Neural cell (in vitro differentiated cells): ENCODE results near the gene TULP4. TPM values are rescaled to one million over a fixed set of nuclear protein-coding genes. Genes with fewer than 3 reads are reported as not detected.
"Not testable (repeated sequence)": the region's sequence is repeated elsewhere in the genome, so short reads cannot be mapped to it uniquely, and the experiment has no call there.

Experiments used
- H2AFZ ChIP-seq: fragments of 200-600, 300-800 bp; sonication (generic), shearing (Covaris generic); 2 replicates; pipeline ENCODE4 v1.6.0; 2014; ENCODE audit warnings: low read depth, mild to moderate bottlenecking, antibody characterized with exemption, low read length, moderate library complexity
- H3F3A ChIP-seq: fragments of 200-600 bp; shearing (Covaris generic); 2 replicates; pipeline ENCODE4 v1.6.1; 2016; ENCODE audit warnings: mild to moderate bottlenecking, moderate library complexity, mixed read lengths, antibody characterized with exemption, low read length; ENCODE audit not compliant: insufficient read depth, poor library complexity, severe bottlenecking
- H3K27ac ChIP-seq: fragments of 200-600, 300-800 bp; sonication (generic), shearing (Covaris generic); 2 replicates; pipeline ENCODE4 v1.5.1; 2014; ENCODE audit warnings: mild to moderate bottlenecking, low read length, moderate library complexity
- H3K27me3 ChIP-seq: fragments of 300-800, 200-600 bp; sonication (generic), shearing (Covaris generic); 2 replicates; pipeline ENCODE4 v1.6.0; 2014; ENCODE audit warnings: mild to moderate bottlenecking, low read depth, low read length, moderate library complexity; ENCODE audit not compliant: insufficient read depth
- H3K36me3 ChIP-seq: fragments of 300-800, 200-600 bp; sonication (generic), shearing (Covaris generic); 2 replicates; pipeline ENCODE4 v1.5.1; 2014; ENCODE audit warnings: mild to moderate bottlenecking, antibody characterized with exemption, low read length, moderate library complexity; ENCODE audit not compliant: insufficient read depth
- H3K4me2 ChIP-seq: fragments of 300-800, 200-600 bp; sonication (generic), shearing (Covaris generic); 2 replicates; pipeline ENCODE4 v1.6.0; 2014; ENCODE audit warnings: mild to moderate bottlenecking, low read length
- H3K4me3 ChIP-seq: fragments of 300-800, 200-600 bp; sonication (generic), shearing (Covaris generic); 2 replicates; pipeline ENCODE4 v1.5.1; 2014; ENCODE audit warnings: mild to moderate bottlenecking, low read length, moderate library complexity
- H3K79me2 ChIP-seq: fragments of 200-600 bp; shearing (Covaris generic); replicated peaks from 2 replicates; pipeline ENCODE4 v1.6.0; 2014; ENCODE audit warnings: mild to moderate bottlenecking, low read length, moderate library complexity; ENCODE audit not compliant: insufficient read depth
- H3K9ac ChIP-seq: fragments of 300-800, 200-600 bp; sonication (generic), shearing (Covaris generic); 2 replicates; pipeline ENCODE4 v1.6.1; 2016; ENCODE audit warnings: mild to moderate bottlenecking, low read length, mixed read lengths
- H3K9me2 ChIP-seq: fragments of 200-600 bp; shearing (Covaris generic); 2 replicates; pipeline ENCODE4 v1.6.1; 2016; ENCODE audit warnings: mild to moderate bottlenecking, low read length, mixed read lengths; ENCODE audit not compliant: insufficient read depth
- H3K9me3 ChIP-seq: fragments of 200-600, 300-800 bp; sonication (generic), shearing (Covaris generic); 2 replicates; pipeline ENCODE4 v1.6.1; 2016; ENCODE audit warnings: mild to moderate bottlenecking, mixed run types, low read length, moderate library complexity, mixed read lengths
- H4K20me1 ChIP-seq: fragments of 200-600 bp; shearing (Covaris generic); 2 replicates; pipeline ENCODE4 v1.6.1; 2016; ENCODE audit warnings: mild to moderate bottlenecking, mixed run types; ENCODE audit not compliant: insufficient read depth
- CTCF ChIP-seq: fragments of 450-650 bp; IDR thresholded peaks from 2 replicates; pipeline ENCODE4 v1.5.1; 2014; ENCODE audit warnings: antibody characterized with exemption, mild to moderate bottlenecking, moderate library complexity; ENCODE audit not compliant: poor library complexity, severe bottlenecking
- EP300 ChIP-seq: fragments of 450-650 bp; conservative IDR thresholded peaks from 2 replicates; pipeline ENCODE4 v1.6.1; 2014; ENCODE audit warnings: antibody characterized with exemption, mild to moderate bottlenecking, moderate library complexity; ENCODE audit not compliant: poor library complexity, severe bottlenecking
- EZH2 ChIP-seq: fragments of 200-600, 300-800 bp; shearing (Covaris generic), sonication (generic); IDR thresholded peaks from 2 replicates; pipeline ENCODE4 v1.6.1; 2014; ENCODE audit warnings: antibody characterized with exemption, low read length, borderline replicate concordance, mild to moderate bottlenecking; ENCODE audit not compliant: insufficient read depth, poor library complexity, severe bottlenecking
- MXI1 ChIP-seq: fragments of 450-650 bp; conservative IDR thresholded peaks from 2 replicates; pipeline ENCODE4 v1.6.1; 2014; ENCODE audit warnings: antibody characterized with exemption, mild to moderate bottlenecking; ENCODE audit not compliant: poor library complexity, severe bottlenecking
- POLR2AphosphoS5 ChIP-seq: IDR thresholded peaks from 2 replicates; pipeline ENCODE4 v1.6.1; 2012
- RAD21 ChIP-seq: fragments of 450-650 bp; conservative IDR thresholded peaks from 2 replicates; pipeline ENCODE4 v1.6.1; 2014; ENCODE audit warnings: antibody characterized with exemption, mild to moderate bottlenecking, moderate library complexity
- SMC3 ChIP-seq: fragments of 450-650 bp; conservative IDR thresholded peaks from 2 replicates; pipeline ENCODE4 v1.6.1; 2014; ENCODE audit warnings: antibody characterized with exemption, mild to moderate bottlenecking, moderate library complexity; ENCODE audit not compliant: poor library complexity
- TAF1 ChIP-seq: IDR thresholded peaks from 2 replicates; pipeline ENCODE4 v1.6.1; 2012; ENCODE audit warnings: low read depth
- polyA plus RNA-seq: library from polyadenylated mRNA; depleted of rRNA; stranded (reverse); fragments of >200 nt; gene quantifications from 2 replicates; pipeline ENCODE4 v1.2.3, GENCODE V29; 2014
- TF ChIP-seq, protein P1 (sequence below): IDR thresholded peaks from 2 replicates; pipeline ENCODE4 v1.6.1; 2012; ENCODE audit warnings: borderline replicate concordance

Gene TULP4
- polyA plus RNA-seq, 1 donor from 2014 or later = 30.6 TPM

- no peaks in the 10 kb centered on the region for H3K9me2 ChIP-seq
- H3K27ac ChIP-seq = no peak overlapping the region
- H4K20me1 ChIP-seq = no peaks in the 10 kb centered on the region
- H3K36me3 ChIP-seq = no peaks in the 10 kb centered on the region
- no peak overlapping the region for H3K4me3 ChIP-seq
- H3K27me3 ChIP-seq = no peaks in the 10 kb centered on the region
- no peaks in the 10 kb centered on the region for H3F3A ChIP-seq
- no peak overlapping the region for H2AFZ ChIP-seq
- H3K9ac ChIP-seq = no peak overlapping the region
- no peak overlapping the region for H3K4me2 ChIP-seq
- no peaks in the 10 kb centered on the region for H3K9me3 ChIP-seq
- TF ChIP-seq MXI1 = no peak
- H3K79me2 ChIP-seq = no peaks in the 10 kb centered on the region
Measured at GRCh38 chr6:158399040-158399700, 86.9 kb downstream of the TULP4 start.

DNA sequence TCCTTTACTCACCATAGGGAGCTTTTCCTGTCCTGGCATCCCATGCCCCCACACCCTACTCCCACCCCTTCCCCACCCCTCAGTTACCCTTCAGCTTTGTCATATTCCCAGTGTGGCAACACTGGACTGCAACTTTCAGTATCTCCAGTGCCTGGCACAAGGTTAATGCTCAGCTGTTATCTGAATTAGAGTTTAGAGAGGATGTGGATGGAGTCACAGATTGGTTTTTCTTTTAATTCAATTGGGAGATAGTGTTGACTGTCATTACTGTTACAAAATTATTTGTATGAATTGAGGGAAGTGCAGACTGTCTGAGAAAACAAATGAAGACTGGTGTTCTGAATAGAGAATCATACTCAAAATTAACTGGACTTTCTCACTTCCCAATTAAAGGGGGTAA, 89.9 kb downstream of the TULP4 start:
- no peaks in the 10 kb centered on the region for H3K27me3 ChIP-seq
- H3K9ac ChIP-seq = no peak overlapping the region
- no peak overlapping the region for H3K27ac ChIP-seq
- H3K36me3 ChIP-seq = no peaks in the 10 kb centered on the region
- TF ChIP-seq RAD21 (no peak), CTCF (no peak), SMC3 (no peak), MXI1 (no peak), POLR2AphosphoS5 (no peak), TAF1 (no peak), EP300 (no peak), EZH2 (no peak)
- TF ChIP-seq, protein P1, sequence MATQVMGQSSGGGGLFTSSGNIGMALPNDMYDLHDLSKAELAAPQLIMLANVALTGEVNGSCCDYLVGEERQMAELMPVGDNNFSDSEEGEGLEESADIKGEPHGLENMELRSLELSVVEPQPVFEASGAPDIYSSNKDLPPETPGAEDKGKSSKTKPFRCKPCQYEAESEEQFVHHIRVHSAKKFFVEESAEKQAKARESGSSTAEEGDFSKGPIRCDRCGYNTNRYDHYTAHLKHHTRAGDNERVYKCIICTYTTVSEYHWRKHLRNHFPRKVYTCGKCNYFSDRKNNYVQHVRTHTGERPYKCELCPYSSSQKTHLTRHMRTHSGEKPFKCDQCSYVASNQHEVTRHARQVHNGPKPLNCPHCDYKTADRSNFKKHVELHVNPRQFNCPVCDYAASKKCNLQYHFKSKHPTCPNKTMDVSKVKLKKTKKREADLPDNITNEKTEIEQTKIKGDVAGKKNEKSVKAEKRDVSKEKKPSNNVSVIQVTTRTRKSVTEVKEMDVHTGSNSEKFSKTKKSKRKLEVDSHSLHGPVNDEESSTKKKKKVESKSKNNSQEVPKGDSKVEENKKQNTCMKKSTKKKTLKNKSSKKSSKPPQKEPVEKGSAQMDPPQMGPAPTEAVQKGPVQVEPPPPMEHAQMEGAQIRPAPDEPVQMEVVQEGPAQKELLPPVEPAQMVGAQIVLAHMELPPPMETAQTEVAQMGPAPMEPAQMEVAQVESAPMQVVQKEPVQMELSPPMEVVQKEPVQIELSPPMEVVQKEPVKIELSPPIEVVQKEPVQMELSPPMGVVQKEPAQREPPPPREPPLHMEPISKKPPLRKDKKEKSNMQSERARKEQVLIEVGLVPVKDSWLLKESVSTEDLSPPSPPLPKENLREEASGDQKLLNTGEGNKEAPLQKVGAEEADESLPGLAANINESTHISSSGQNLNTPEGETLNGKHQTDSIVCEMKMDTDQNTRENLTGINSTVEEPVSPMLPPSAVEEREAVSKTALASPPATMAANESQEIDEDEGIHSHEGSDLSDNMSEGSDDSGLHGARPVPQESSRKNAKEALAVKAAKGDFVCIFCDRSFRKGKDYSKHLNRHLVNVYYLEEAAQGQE = no peak
- no peaks in the 10 kb centered on the region for H3K9me3 ChIP-seq
- H3F3A ChIP-seq = no peaks in the 10 kb centered on the region
- no peak overlapping the region for H3K4me2 ChIP-seq
- H4K20me1 ChIP-seq = no peaks in the 10 kb centered on the region
- no peaks in the 10 kb centered on the region for H3K9me2 ChIP-seq
- H3K4me3 ChIP-seq = no peak overlapping the region
- no peak overlapping the region for H2AFZ ChIP-seq
- no peaks in the 10 kb centered on the region for H3K79me2 ChIP-seq

DNA sequence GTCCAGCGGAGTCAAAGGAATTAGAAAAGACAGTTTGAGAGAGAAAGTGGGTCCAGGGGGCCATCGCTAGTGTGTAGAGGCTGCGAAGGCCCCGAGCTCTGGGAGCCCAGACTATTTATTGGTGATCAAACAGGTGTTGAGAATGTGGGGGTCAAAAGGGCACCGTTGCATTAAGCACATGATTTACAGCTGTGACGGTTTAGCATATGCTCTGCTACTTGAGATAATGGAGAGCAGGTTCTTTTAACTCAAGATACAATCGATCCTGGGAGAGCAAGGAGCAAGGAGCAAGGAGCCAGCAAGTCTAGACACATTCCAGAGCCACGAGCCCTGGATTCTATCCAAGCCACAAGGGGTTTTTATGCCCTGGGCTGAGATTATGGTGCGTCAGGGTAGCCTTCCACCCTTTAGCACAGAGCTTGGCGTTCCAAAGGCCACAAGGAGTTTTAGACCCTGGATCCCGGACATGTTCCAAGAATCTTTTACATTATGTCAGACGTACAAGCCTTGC, 93.1 kb downstream of the TULP4 start:
- H2AFZ ChIP-seq, H3K27me3 ChIP-seq, H3K4me3 ChIP-seq, H3K9ac ChIP-seq, H3F3A ChIP-seq, H3K27ac ChIP-seq, H3K9me3 ChIP-seq, H3K79me2 ChIP-seq, H3K4me2 ChIP-seq, H3K36me3 ChIP-seq, H3K9me2 ChIP-seq, H4K20me1 ChIP-seq: not testable (repeated sequence)
